Activated CD4-positive, CD25-positive, alpha-beta regulatory T cell (primary cell): Measurements from ENCODE around the gene CADM1.

Source experiments
- DNase-seq, 4 experiments: peaks; one replicate each; lab custom pipeline; 2025; lab: John Stamatoyannopoulos, UW

Gene CADM1

DNA sequence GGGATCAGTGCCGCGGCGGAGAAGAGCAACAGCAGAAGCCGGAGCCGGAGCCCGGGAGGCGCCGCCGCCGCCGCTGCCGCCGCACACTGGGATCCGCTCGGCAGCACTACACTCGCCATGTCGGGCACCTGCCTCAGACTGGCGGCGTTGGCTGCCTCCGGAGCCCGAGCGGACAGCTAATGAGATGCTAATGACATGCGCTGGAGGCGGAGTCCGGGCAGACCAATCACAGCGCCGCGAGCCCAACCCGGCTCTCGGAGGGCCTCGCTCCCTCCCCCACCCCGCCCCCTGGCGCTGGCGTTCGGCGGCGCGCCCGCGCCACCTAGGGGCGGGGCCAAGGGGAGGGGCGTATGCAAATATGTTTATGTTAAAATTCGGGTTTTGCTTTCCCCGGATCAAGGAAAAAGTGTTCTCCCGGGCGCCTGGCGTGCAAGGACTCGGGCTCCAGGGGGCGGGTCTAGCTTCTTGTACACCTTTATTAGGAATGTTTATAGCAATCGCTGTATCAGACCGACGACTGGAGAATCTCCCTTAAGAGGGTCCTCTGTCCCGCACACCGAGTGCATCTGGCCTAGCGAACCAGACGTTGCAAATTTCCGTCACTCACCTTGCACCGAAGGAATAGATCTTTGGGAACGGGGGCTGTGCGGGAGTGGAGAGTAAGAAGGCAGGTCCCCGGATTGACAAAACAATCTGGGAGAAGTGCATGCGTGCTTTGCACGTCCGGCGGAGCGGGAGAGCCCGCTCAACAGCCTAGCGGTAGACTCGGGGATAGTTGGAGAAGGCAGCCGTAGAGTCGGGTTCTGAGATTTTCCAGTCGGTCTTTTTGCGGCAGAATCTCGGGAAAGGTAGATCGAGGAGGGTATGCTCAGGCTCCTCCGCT lies at the start of gene CADM1:
Gene CADM1, minus strand, starts transcription at position 140 of the 883 bp plus-strand sequence.
- peak; percentile 12 to 47 (median 35) for DNase-seq

GRCh38 chr11:115552773-115553438 lies 48.7 kb upstream of the CADM1 start:
- no peak for DNase-seq

- DNase-seq = no peak
Measured at GRCh38 chr11:115552151-115552772, 48.0 kb upstream of the CADM1 start.

DNA sequence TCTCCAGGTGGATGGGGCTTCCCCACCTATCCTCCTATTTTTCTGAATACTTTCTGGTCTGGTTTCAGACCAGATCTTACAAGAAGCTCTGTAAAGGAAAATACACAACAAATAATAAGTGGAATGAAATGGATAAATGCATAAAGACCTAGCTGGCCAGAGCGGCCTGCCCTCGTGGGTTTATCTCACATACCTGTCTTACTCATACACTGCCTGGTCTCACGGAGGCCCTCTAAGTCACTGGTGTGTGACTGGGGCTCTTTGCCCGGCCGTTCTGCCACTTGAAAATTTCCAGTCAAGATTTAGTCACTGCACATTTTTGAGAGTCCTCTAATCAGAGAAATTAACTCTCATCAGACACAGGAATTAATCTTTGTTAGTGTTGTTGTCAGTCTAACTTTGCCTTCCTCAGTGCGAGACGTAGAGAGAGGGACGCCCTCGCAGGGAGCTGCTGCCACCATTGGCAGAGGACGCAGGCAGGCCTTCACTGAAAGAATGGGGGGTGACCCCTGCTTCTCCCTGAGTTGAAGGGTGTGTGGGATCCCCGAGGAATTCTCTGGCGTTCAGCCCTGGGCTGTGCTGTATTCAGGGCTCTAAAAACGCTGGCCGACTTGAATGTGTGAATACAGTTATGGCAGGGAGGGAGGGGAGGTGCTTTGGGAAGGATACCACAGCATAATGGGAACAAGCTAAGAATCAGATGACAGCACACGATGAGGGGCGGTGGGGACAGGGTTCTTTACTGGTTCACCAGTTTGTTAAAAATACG lies 46.3 kb upstream of the CADM1 start:
- no peak for DNase-seq

DNA sequence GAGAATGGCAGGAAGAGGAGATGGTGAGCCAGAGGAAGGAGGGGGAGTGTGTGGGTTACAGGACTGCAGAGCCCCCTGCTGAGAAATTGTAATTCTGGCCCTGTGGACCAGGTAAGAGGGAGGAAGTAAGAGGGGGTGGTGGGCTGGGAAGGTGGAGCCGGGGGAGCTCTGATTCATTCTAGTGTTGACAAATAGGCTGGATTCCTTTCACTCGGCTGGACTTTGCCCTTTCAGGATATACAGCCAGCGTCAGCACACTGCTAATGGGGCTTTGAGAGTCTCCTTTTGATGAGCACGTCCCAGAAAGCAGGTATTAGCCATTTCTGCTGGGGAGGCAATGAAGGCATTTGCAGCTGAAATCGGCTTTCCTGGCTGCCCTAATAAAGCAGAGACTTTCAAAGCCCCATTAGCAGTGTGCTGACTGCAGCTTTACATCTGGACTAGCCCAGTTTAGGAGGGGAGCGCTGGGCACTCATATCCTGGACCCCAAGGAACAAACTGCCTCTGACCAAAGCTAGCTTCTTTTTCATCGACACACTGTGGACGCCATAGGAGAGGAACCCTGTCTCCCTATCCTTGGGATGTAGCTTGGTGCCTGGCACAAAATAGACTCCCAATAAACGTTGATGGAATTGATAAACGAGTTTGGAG lies 44.8 kb upstream of the CADM1 start:
- DNase-seq = no peak

GRCh38 chr11:115545581-115546210 lies 41.5 kb upstream of the CADM1 start:
- DNase-seq = no peak

DNA sequence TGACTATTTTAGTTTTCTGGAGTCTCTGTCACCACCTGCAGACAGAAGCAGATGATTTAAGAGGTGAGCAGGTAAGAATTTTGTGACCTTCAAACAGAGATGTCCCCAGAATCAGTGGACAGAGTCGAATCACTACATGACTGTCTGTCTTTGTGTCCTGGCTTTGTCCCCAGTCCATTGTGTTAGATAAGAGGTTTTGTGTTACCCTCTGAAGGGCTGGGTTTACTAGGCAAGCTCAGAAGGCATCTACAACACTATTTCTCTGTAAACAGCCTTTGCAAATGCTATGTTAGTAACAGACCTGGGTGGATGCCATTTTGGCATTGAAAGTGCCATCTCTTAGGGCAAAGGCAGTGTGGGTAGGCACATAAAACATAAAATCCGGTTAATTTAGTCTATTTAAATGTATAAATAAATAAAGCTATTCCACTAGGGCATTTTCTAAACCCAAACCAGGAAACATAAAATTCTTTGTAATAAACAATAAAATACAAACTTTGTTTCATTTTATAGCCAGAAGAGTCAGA lies 40.3 kb upstream of the CADM1 start:
- DNase-seq = no peak

DNA sequence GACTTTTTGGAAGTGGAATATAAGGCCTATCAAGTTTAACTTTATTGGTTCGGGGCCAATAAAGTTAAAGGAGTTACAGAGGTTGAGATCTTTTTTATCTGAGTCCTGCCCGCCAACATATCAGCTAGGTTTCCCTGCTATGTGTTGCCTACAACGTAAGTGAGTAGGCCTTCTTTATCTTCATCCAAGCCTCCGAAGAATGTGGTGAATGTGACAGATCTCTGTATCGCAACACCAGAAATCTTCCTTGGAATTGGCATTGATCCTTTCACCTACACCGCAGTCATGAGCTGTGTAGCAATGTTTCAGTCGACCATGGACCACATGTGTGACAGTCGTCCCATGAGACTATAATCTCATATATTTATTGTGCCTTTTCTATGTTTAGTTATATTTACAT lies 37.3 kb upstream of the CADM1 start:
- no peak for DNase-seq

- no peak for DNase-seq
Measured at GRCh38 chr11:115539844-115540243, 35.6 kb upstream of the CADM1 start.

DNA sequence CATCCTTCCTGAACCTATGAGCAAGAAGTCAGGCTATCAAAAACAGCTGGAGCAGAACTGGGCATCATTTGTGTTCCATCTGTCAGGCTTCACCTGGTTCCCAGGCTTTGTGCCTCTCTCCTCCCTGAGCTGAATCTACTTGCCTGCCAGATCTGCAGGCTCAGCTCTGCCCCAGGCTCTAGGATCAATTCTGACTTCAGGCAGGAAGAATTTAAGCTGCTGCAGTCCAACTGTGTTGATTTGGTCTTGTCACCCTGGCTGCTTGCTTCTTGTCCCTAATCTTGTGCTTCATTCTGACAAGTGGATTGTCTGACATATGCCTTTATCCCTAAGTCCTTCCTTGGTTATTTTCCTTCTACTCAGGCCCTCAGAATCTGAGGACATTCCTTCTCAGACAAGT lies 31.6 kb upstream of the CADM1 start:
- no peak for DNase-seq

GRCh38 chr11:115530752-115531151 lies 26.5 kb upstream of the CADM1 start:
- DNase-seq = no peak

GRCh38 chr11:115528225-115528624 lies 24.0 kb upstream of the CADM1 start:
- DNase-seq = no peak

GRCh38 chr11:115527534-115528125 lies 23.4 kb upstream of the CADM1 start:
- no peak for DNase-seq

- no peak for DNase-seq
Measured at GRCh38 chr11:115525531-115526006, 21.4 kb upstream of the CADM1 start.

GRCh38 chr11:115524572-115524971 lies 20.4 kb upstream of the CADM1 start:
- DNase-seq = no peak

- DNase-seq = no peak
Measured at GRCh38 chr11:115523727-115524399, 19.6 kb upstream of the CADM1 start.

- DNase-seq = no peak
Measured at GRCh38 chr11:115522302-115522701, 18.1 kb upstream of the CADM1 start.

DNA sequence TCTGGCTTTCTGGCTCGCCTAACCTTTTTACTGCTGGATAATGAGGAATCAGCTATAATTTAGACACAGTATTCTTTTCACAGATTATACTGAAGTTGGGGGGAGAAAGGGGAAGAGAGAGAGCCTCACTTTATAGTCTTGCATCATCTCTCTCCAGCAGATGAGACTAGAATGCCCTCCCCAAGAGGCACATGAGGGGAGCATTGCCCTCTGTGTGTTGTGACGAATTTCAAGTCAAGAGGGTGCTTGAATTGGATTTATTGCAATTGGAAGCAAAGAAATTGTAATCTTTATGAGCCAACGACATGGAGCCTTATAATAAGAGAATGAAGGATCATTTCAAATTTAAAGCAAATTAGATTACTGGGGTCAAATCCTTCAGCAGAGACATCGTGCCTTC lies 17.6 kb upstream of the CADM1 start:
- DNase-seq = no peak

DNA sequence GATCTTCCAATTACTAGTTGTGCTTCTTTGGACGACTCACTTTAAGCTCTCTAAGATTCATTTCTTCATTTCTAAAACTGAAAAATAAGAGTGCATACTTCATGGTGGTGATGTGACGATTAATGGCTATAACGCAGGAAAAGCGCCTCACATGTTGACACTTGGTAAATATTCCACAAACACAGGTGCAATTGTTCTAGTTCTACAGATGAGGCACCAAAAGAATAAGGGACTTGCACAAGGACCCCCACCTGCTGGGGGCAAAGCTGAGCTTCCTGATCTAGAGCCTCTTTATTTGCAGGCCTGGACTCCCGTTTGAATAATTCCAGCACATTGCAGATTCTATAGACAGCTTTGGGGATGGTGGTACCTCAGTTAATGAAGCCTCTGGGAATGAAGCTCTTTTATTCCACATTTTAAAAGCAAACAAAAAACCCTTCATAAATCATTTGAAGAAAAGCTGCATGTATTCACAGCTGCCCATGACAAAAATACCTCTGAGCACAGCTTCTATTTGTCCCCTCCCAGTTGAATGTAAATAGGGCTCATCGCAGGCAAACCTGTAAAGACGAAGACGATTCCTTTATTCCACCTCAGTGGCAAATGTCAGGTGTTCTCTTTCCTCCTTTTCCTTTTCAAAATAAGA lies 14.9 kb upstream of the CADM1 start:
- no peak for DNase-seq
